Endodermal cell (in vitro differentiated cells): ENCODE results near the gene AUTS2. TPM values are rescaled to one million over a fixed set of nuclear protein-coding genes. Genes with fewer than 3 reads are reported as not detected.

ENCODE experiments used
- DNase-seq: peaks from one replicate; pipeline ENCODE4 v3.0.0-alpha.2; 2017
- H3K27ac ChIP-seq: 2 replicates; pipeline ENCODE4 v1.5.1; 2013; ENCODE audit warnings: mild to moderate bottlenecking, low read depth, low read length, moderate library complexity
- H3K27me3 ChIP-seq: 2 replicates; pipeline ENCODE4 v1.6.1; 2013; ENCODE audit warnings: mild to moderate bottlenecking, low read length, moderate library complexity; ENCODE audit not compliant: insufficient read depth, control insufficient read depth, poor library complexity, severe bottlenecking
- H3K36me3 ChIP-seq: 2 replicates; pipeline ENCODE4 v1.7.0; 2013; ENCODE audit warnings: mild to moderate bottlenecking, low read length, moderate library complexity; ENCODE audit not compliant: control insufficient read depth, insufficient read depth
- H3K4me1 ChIP-seq: one replicate; pipeline ENCODE4 v1.7.0; 2013; ENCODE audit warnings: low read length; ENCODE audit not compliant: control insufficient read depth, insufficient read depth
- H3K4me3 ChIP-seq: 2 replicates; pipeline ENCODE4 v1.5.1; 2013; ENCODE audit warnings: mild to moderate bottlenecking, low read length, moderate library complexity
- H3K9ac ChIP-seq: 2 replicates; pipeline ENCODE4 v1.6.1; 2013; ENCODE audit warnings: mild to moderate bottlenecking, low read length, moderate library complexity; ENCODE audit not compliant: poor library complexity, severe bottlenecking; ENCODE audit errors: extremely low read depth
- H3K9me3 ChIP-seq: 2 replicates; pipeline ENCODE4 v1.6.1; 2013; ENCODE audit warnings: mild to moderate bottlenecking, low read length, moderate library complexity; ENCODE audit not compliant: control insufficient read depth
- H3K27ac Mint-ChIP-seq: 2 replicates; pipeline ENCODE4 v1.8.0; 2020; ENCODE audit warnings: mixed read lengths
- H3K27me3 Mint-ChIP-seq: 2 replicates; pipeline ENCODE4 v1.8.0; 2021; ENCODE audit warnings: mild to moderate bottlenecking, mixed read lengths; ENCODE audit not compliant: insufficient read depth
- H3K36me3 Mint-ChIP-seq: 2 replicates; pipeline ENCODE4 v1.8.0; 2020; ENCODE audit warnings: low read depth, mixed read lengths
- H3K4me1 Mint-ChIP-seq: 2 replicates; pipeline ENCODE4 v1.8.0; 2020; ENCODE audit warnings: mixed read lengths
- H3K4me3 Mint-ChIP-seq: 2 replicates; pipeline ENCODE4 v1.8.0; 2020; ENCODE audit warnings: mild to moderate bottlenecking, moderate library complexity, mixed read lengths
- H3K9me3 Mint-ChIP-seq: 2 replicates; pipeline ENCODE4 v1.8.0; 2020; ENCODE audit warnings: mild to moderate bottlenecking, mixed read lengths
- WGBS, 2 experiments: methylation state at CpG; one replicate each; pipeline versions ENCODE4 v1.1.5 to v1.1.7; 2013; ENCODE audit warnings: missing lambda C conversion rate in 2 of 2, mixed read lengths in 1 of 2; ENCODE audit not compliant: insufficient coverage in 1 of 2, insufficient read length in 1 of 2; 5-methylcytosine and 5-hydroxymethylcytosine counted together
- total RNA-seq, 2 donors: library from RNA; stranded (reverse); fragmentation: NEBNext Ultra II Directional in 1 of 2; extraction: Animal tissue kit (Norgen Biotek cat#: 25700) in 1 of 2; gene quantifications; 2 replicates in 1 of 2; 3 replicates in 1 of 2; pipeline ENCODE4 v1.2.1, GENCODE V29; 2021
- TF ChIP-seq, protein P1 (sequence below): fragments of 200-600 bp; sonication (generic); conservative IDR thresholded peaks from 2 replicates; pipeline ENCODE4 v1.5.0; 2021; ENCODE audit warnings: antibody characterized with exemption, mild to moderate bottlenecking

AUTS2 gene
- total RNA-seq, 2 donors from 2014 or later, result 76.8 to 106 TPM

DNA sequence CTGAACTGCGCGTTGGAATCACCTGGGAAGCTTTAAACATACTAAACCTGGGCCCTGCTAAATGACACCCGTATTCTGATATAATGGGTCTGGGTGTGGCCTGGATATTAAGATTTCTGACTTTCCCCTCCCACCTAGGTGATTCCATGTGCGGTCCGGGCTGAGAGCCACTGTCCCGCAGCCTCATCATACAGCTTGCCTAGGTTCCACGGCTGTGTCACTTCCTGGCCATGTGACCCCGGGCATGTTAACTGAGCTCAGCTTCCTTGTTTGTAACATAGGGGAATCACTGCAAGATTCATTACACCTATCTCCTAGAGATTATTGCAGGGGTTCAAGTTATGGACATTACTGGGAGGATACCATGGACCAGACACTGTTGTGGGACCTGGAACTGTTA lies 1061.0 kb downstream of the AUTS2 start:
- peaks cover 5% of the 10 kb centered on the region for H3K36me3 Mint-ChIP-seq
- H3K36me3 ChIP-seq, result no peaks in the 10 kb centered on the region

GRCh38 chr7:70660154-70660818 lies 1062.0 kb downstream of the AUTS2 start:
- H3K36me3 ChIP-seq, result no peaks in the 10 kb centered on the region
- peaks cover 7% of the 10 kb centered on the region for H3K36me3 Mint-ChIP-seq
- H3K27me3 Mint-ChIP-seq, result no peaks in the 10 kb centered on the region
- DNase-seq, result no peak
- H3K4me3 ChIP-seq, result no peak overlapping the region
- H3K9ac ChIP-seq, result no peak overlapping the region
- H3K4me1 Mint-ChIP-seq, result peaks cover 24% of the 10 kb centered on the region
- no peaks in the 10 kb centered on the region for H3K9me3 ChIP-seq
- H3K27ac ChIP-seq, result no peak overlapping the region
- WGBS, 2 experiments, result 93 to 98% methylated on average over 9 to 10 of the region's 10 CpGs
- H3K9me3 Mint-ChIP-seq, result no peaks in the 10 kb centered on the region
- TF ChIP-seq, protein P1, sequence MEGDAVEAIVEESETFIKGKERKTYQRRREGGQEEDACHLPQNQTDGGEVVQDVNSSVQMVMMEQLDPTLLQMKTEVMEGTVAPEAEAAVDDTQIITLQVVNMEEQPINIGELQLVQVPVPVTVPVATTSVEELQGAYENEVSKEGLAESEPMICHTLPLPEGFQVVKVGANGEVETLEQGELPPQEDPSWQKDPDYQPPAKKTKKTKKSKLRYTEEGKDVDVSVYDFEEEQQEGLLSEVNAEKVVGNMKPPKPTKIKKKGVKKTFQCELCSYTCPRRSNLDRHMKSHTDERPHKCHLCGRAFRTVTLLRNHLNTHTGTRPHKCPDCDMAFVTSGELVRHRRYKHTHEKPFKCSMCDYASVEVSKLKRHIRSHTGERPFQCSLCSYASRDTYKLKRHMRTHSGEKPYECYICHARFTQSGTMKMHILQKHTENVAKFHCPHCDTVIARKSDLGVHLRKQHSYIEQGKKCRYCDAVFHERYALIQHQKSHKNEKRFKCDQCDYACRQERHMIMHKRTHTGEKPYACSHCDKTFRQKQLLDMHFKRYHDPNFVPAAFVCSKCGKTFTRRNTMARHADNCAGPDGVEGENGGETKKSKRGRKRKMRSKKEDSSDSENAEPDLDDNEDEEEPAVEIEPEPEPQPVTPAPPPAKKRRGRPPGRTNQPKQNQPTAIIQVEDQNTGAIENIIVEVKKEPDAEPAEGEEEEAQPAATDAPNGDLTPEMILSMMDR, result no peak
- no peak overlapping the region for H3K27ac Mint-ChIP-seq
- no peak overlapping the region for H3K4me3 Mint-ChIP-seq
- H3K4me1 ChIP-seq, result peaks cover 9% of the 10 kb centered on the region
- H3K27me3 ChIP-seq, result no peaks in the 10 kb centered on the region

More for the DNA sequence above, 1061.0 kb downstream of the AUTS2 start:
- no peak overlapping the region for H3K4me3 ChIP-seq
- TF ChIP-seq, protein P1, result no peak
- H3K9me3 ChIP-seq, result no peaks in the 10 kb centered on the region
- Mint-ChIP-seq H3K4me3 (no peak overlapping the region), H3K9me3 (no peaks in the 10 kb centered on the region), H3K4me1 (peaks cover 24% of the 10 kb centered on the region), H3K27ac (no peak overlapping the region), H3K27me3 (no peaks in the 10 kb centered on the region)
- no peaks in the 10 kb centered on the region for H3K27me3 ChIP-seq
- 89 to 95% methylated on average over 3 to 8 of the region's 8 CpGs for WGBS, 2 experiments
- no peak for DNase-seq
- peaks cover 9% of the 10 kb centered on the region for H3K4me1 ChIP-seq
- H3K9ac ChIP-seq, result no peak overlapping the region
- no peak overlapping the region for H3K27ac ChIP-seq

DNA sequence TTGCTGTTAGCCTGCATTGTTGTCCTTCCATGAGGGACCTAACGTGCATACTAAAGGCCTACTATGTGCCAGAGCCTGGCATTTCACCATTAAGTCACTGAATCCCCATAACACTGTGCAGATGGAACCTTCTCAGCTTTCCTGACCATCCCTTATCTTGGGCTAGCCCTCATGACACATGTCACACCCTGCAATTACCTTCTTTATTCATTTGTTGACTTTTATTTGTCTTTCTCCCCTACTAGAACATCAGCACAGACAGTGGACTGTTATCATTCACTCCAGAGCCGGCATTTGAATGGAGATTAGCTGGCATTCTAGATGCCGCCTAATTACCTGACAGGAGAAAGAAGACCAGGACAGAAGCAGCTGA lies 1062.5 kb downstream of the AUTS2 start:
- Mint-ChIP-seq H3K4me1 (peaks cover 24% of the 10 kb centered on the region), H3K36me3 (peaks cover 7% of the 10 kb centered on the region), H3K27ac (no peak overlapping the region), H3K27me3 (no peaks in the 10 kb centered on the region), H3K9me3 (no peaks in the 10 kb centered on the region), H3K4me3 (no peak overlapping the region)
- H3K9ac ChIP-seq, result no peak overlapping the region
- peaks cover 9% of the 10 kb centered on the region for H3K4me1 ChIP-seq
- WGBS, 2 experiments, result 81 to 89% methylated on average over 3 of the region's 3 CpGs
- H3K27me3 ChIP-seq, result no peaks in the 10 kb centered on the region
- H3K4me3 ChIP-seq, result no peak overlapping the region
- H3K27ac ChIP-seq, result no peak overlapping the region
- TF ChIP-seq, protein P1, result no peak
- no peaks in the 10 kb centered on the region for H3K36me3 ChIP-seq
- no peak for DNase-seq
- H3K9me3 ChIP-seq, result no peaks in the 10 kb centered on the region
